HG02759 (cell line): ENCODE measurements around the gene PCDH9.

Source experiments
- ATAC-seq: cut with Tn5 transposase; IDR thresholded peaks from one replicate; pipeline ENCODE4 v1.9.1; 2021; ENCODE audit warnings: mild to moderate bottlenecking, moderate library complexity; ENCODE audit not compliant: unreplicated experiment

The PCDH9 gene

GRCh38 chr13:67094952-67095351 lies 135.2 kb downstream of the PCDH9 start:
- no peak for ATAC-seq

GRCh38 chr13:67094078-67094477 lies 136.1 kb downstream of the PCDH9 start:
- ATAC-seq: no peak

DNA sequence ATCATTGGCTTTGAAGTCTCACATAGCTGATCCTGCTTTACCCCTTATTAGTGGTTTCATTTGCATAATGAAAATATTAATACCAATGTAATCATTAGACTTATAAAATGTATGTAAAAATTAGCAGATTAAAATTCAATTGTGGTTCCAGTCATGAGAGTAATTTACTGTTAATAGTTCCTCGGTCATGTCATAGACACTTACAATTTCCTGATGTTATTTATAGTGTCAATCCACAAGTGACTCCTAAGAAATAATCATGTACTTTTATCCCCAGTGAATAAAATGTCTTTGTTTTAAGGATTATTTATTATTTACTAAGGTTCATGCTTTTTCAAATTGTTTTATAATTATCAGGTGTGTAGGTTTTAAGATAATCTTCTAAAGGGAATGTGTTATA lies 138.5 kb downstream of the PCDH9 start:
- ATAC-seq: no peak

DNA sequence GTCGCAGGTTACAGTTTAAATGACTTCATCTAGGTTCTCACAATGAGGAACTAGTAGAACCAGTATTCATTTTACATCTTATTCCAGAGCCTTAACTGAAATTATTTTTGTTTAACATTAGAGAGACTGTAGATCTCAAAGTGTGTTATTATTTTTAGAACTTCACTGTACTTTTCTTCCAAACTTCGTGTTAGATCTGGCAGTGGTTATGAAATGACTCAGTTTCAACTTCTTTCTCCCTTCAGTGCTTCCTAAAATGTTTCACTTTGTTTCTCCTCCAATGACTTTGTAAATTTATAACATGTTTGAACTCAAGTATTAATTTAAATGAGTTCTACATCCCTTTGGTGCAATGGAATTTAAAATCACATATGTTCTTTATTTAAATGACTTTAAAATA lies 139.3 kb downstream of the PCDH9 start:
- no peak for ATAC-seq

GRCh38 chr13:67087527-67087926 lies 142.6 kb downstream of the PCDH9 start:
- ATAC-seq: no peak

DNA sequence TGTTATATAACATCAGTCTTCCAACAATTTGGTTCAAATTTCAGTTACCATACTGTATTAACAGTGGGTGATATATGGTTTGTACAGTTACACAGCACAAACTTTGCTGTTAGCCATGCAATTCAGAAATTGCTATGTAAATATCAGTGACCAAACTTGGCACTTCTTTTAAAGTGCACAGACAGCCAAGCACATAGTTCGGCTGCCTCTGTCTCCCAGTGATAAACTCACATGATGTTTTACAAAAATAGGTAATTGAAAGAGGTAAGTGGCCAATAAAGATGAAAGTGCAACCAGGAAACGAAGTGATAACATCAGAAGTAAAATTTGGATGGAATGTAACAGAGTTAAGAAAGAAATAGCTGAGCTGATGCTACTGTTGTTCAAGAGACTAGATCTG lies 143.9 kb downstream of the PCDH9 start:
- no peak for ATAC-seq

DNA sequence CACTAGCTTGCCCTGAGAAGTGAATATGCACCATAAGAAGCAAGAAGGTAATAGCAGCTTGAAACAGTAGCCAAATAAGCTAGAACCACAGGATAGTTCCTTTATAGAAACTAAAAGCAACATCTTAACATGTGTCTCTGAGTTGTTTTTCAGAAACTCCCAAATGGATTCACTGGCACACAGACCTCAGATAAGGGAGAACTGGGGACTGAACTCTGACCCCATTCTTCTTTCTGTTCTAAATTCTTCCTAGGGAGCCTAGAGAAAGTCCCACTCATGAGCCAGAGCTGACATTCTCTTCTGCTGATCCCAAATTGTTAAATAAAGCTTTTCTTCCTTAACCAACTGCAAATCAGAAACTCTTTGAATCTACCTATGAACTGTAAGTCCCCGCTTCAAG lies 146.1 kb downstream of the PCDH9 start:
- ATAC-seq: no peak

DNA sequence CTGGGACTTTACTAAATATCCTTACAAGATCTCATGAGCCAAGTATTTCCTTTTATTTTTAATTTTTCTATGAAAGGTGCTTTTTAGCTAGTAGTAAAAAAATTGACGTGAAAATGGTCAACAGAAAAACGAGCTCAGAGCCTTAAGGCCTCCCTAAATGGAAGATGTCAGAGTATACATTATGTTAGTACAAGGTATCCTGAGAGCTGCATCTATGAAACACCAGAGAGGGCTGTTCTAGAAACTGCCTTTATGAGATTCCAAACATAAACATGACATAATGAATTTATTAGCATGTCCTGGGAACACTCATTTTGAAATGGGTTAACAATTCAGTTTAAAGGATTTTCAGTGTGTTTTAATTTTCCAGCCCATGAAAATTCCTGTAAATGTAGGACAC lies 146.6 kb downstream of the PCDH9 start:
- ATAC-seq: no peak

- ATAC-seq: no peak
Measured at GRCh38 chr13:67080351-67080750, 149.8 kb downstream of the PCDH9 start.

- ATAC-seq: no peak
Measured at GRCh38 chr13:67078062-67078461, 152.1 kb downstream of the PCDH9 start.

DNA sequence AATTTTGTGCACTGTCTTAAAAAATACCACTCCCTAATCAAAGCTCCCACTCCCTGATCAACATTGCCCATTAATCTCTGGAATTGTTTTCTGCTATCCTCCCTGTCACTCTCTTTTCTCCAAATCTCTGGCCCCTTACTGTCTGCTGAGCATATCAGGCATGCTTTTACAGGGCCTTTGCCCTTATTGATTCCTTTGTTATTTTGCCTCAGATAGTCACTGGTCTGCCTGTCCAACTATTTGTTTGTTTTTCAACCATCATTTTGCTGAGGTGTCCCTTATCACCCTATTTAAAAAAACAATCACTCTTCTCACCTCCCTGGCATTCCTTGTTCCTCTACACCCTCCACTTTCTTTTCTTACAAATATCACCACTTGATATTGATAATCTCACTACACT lies 153.0 kb downstream of the PCDH9 start:
- no peak for ATAC-seq

GRCh38 chr13:67076378-67076777 lies 153.8 kb downstream of the PCDH9 start:
- ATAC-seq: no peak

DNA sequence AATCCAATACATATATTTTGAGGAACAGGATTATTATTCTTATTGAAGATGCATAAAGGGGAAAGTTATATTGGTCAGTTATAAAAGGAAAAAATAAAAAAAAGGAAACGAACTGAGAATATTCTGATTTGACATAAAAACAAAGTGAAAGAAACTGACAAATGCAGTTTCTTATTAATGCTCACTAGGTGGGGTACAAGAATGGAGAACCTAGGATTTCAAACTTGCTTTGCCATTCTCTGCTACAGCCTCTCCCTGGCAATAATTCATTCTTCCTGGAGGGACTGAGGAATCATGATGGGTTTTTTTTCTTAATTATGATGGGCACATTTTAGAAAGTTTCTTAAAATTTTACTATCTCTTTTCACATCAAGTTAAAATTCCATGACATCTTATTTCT lies 154.9 kb downstream of the PCDH9 start:
- ATAC-seq: no peak

DNA sequence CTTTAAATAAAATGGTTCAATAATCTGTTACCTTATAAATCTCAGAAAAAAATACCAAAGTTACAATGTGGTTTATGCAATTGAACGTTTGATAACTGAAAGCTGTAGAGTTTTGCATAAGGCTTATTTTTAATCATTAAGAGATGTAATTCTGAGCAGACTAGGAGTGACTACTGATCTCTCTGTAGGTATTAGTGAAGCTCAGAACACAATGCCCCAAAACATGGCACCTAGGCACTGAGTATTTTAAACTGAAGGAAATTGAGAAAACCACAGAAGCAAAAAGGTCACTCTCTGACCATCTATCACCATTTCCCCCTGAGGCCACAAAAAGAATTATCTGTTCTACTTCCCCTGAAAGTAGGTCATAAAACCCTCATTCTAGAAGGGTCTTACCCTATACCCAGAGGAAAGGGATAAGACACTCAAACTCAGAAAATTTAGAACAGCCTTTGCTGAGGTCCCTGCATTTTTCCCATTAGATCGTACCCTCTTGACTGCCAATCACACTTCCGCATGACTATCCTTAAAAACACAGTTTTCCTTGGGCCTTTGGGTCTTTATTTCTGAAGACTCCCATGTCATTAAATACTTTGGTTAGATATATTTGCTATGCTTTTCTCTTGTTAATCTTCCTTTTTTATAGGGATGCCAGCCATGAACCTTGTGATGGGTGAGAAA lies 158.1 kb downstream of the PCDH9 start:
- ATAC-seq: no peak

DNA sequence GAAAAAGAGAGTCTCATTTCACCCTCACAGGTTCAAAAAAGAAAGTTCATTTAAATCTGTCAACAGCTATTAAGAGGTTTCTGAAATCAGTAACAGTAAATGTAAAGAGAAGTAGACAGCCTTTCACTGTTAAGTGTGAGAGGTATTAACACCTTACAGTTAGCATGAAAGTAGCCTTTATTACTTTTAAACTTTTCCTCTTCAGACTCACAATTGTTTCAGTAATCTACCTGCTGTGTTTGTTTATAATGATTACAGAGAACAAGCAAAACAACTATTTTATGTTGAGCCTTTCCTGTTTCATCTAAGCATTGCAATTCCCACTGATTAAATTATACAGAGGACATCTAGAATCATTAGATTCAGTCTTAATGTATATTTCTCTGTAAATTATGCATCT lies 159.8 kb downstream of the PCDH9 start:
- ATAC-seq: no peak

- no peak for ATAC-seq
Measured at GRCh38 chr13:67069117-67069767, 160.9 kb downstream of the PCDH9 start.

DNA sequence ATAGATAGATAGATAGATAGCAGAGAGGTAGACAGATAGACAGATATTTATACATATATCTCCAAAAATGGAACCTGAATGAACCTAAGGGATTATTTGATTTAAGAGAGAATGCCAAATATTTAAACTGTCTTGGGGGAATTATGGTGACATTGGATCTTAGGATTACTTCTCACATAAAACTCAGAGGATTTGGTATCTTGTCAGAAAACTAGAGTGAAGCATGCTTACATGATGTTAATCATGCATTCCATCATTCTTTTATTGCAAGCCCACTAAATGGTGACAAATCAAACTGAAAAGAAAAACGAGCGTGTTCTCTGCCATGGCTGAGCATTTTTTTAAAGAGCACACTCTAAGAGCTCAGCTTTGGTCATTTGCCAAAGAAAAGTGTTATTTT lies 165.2 kb downstream of the PCDH9 start:
- no peak for ATAC-seq

- no peak for ATAC-seq
Measured at GRCh38 chr13:67063036-67063435, 167.1 kb downstream of the PCDH9 start.

- ATAC-seq: no peak
Measured at GRCh38 chr13:67062160-67062559, 168.0 kb downstream of the PCDH9 start.

GRCh38 chr13:67061750-67062149 lies 168.4 kb downstream of the PCDH9 start:
- ATAC-seq: no peak

- no peak for ATAC-seq
Measured at GRCh38 chr13:67052550-67053490, 177.3 kb downstream of the PCDH9 start.

GRCh38 chr13:67049744-67050143 lies 180.4 kb downstream of the PCDH9 start:
- ATAC-seq: no peak
